HG03354 (cell line): ENCODE results near the gene PUS7.
"Not testable (repeated sequence)": the region's sequence is repeated elsewhere in the genome, so short reads cannot be mapped to it uniquely, and the experiment has no call there.

Source experiments
- ATAC-seq: cut with Tn5 transposase; IDR thresholded peaks from one replicate; pipeline ENCODE4 v1.9.1; 2021; ENCODE audit warnings: mild to moderate bottlenecking; ENCODE audit not compliant: unreplicated experiment, poor library complexity, severe bottlenecking

Gene PUS7

DNA sequence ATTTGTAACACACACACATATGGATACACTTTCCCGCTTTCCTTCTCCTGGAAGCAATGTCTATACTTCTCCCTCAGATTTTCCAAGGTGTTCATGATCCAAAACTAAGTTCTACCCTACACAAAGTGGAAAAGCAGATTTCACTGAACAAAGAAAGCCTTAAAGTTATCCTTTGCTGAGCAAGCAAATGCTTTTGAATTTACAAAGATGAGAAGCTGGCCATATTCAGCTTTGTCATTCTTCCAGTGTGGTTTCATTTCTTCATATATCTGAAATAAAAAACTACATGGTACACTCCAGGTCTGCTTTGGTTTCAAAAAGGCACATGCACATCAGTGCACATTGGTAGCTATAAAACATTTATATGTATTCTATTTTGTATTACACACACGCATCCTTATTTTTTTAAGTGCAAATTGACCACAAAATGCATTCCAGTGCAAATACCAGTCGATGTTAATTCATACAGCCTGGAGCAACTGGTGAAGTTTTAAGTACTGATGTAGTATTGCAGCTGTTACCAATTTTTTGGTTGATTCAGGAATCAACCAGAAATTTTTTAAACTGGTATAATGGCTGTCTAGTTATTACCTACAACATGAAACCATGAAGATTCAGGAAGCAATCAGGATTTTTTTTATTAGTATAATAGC, 67.8 kb downstream of the PUS7 start:
- ATAC-seq, result no peak

DNA sequence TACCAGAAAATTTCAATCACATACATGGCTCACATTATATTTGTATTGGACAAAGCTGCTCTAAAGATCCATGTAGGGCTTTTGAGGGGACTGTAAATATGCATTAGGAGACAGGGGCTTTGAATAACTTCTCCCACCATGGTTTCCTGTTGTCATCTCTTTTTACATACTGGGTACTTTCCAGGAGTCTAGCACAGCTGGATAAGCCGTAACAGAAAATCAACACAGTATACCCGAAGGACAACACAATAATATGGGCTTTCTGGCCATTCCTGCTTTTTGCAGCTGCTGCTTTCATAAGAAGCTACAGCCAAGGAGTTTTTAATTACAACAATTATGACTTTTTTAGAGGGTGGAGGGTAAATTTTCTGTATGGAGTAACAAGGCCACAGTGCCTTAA, 70.0 kb downstream of the PUS7 start:
- ATAC-seq, result no peak

DNA sequence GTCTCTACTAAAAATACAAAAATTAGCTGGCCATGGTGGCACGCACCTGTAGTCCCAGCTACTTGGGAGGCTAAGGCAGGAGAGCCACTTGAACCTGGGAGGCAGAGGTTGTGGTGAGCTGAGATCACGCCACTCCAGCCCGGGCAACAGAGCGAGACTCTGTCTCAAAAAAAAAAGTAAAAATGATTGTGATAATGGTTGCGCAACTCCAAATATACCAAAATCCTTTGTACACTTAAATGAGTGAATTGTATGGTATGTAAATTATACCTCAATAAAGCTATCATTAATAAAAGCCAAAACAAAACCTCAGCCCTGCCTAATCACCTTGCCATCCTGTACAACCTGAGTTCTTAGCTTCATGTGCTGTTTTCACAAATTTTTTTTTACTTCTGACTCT, 71.2 kb downstream of the PUS7 start:
- ATAC-seq, result not testable (repeated sequence)

DNA sequence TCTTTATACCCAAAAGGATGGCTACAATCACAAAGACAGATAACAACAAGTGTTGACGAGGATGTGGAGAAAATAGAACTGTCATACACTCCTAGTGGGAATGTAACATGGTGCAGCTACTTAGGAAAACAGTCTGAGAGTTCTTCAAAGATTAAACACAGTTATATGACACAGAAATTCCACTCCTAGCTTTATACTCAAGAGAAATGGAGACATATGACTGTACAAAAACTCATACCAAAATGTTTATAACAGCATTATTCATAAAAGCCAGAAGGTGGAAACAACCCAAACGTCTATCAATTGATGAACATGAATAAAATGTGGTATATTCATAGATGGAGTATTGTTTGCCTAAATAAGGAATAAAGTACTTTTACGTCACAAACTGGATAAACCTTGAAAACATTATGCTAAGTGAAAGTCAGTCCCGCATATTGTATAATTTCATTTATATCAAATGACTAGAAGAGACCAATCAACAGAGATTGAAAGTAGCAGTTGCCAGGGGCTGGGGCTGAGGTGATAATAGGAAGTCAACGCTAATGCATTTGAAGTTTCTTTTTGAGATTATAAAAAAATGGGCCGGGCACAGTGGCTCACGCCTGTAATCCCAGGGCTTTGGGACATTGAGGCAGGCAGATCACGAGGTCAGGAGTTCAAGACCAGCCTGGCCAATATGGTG, 71.8 kb downstream of the PUS7 start:
- no peak for ATAC-seq

DNA sequence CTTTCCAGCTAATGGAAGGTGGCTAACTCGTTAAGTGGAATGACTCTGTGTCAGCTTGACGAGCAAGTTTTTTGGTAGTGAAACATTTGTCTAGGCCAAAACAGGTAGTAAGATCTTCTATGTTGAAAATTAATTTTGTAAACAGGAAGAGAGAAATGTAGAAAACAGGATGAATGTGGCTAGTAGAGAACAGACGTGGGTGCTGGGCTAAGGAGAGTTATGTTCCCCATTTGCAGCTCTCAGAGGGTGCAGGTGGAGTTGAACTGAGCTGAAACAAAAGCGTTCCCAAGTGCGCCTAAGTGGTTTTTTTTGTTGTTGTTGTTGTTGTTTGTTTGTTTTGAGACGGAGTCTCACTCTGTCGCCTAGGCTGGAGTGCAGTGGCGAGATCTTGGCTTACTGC, 73.9 kb downstream of the PUS7 start:
- peak; percentile 85 for ATAC-seq

DNA sequence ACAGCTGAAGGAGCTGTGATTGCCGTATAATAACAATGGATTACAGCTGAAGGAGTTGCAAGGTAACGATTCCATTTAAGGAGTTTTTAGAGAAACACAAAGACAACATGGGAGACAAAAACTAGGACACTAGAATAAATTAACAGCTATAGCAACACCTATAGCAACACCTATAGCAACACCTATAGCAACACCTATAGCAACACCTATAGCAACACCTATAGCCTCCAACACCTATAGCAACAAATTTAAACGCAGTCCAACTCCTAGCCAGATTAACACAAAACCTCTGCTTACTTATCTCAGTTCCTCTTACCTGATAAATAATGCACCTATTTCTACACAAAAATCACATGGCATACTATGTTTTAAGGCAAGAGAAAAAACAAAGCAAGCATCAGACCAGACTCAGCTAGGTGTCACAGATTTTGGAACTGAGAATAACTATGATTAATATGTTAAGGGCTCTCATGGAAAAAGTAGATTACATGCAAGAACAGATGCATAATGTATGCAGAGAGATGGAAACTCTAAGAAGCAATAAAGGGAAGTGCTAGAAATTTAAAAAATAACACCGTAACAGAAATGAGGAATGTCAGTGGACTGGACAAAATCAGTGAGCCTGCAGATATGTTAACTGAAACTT, 77.6 kb downstream of the PUS7 start:
- ATAC-seq, result no peak

DNA sequence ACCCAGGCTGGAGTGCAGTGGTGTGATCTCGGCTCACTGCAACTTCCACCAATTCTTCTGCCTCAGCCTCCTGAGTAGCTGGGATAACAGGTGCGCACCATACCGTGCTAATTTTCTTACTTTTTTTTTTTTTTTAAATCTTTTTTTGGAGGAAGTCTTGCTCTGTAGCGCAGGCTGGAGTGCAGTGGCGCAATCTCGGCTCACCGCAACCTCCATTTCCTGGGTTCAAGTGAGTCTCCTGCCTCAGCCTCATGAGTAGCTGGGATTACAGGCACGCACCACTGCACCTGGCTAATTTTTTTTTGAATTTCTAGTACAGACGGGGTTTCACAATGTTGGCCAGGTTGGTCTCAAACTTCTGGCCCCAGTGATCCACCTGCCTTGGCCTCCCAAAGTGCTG, 79.9 kb downstream of the PUS7 start:
- not testable (repeated sequence) for ATAC-seq

DNA sequence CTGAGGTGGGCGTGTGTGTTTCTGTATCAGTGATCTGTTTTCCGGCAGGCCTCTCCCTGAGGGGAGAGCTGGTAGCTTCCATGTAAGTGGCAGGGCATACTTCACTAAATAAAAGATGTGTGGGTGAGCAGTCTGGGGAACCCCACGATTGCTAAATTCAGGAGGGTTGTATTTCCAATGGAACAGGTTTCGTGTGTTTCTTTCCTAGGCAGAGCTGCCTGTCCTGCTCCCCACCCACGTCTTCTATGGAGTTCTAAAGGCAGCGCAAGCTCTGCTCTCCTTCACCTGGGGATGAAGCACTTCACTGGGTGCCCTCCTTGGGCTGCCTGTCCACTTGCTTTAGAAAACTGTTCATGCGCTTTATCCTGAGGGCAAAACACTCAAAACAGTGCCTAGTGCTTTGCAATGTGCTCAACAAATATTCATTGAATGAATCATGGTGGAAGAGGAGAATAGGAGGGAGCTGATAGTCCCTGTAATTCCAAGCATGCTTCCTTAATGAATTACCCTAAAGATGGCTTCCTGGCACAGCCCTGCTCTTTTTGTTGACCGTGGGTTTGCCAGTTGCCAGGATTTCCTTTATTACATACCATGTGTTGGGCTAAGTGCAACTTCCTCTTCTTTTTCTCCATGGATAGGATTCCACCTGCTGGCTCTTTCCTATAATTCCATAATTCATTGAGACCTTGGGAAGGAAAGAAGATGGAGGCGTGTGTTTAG, 82.7 kb downstream of the PUS7 start:
- ATAC-seq, result no peak

DNA sequence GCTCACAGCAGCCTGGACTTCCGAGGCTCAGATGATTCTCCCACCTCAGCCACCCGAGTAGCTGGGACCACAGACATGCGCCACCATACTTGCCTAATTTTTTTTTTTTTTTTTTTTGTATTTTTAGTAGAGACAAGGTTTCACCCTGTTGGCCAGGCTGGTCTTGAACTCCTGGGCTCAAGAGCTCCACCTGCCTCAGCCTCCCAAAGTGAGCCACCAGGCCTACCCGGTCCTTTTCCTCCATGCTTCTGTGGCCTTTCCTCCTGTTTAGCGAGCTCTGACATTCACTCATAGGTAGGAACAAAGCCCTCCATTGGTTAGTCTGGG, 83.3 kb downstream of the PUS7 start:
- ATAC-seq, result no peak

DNA sequence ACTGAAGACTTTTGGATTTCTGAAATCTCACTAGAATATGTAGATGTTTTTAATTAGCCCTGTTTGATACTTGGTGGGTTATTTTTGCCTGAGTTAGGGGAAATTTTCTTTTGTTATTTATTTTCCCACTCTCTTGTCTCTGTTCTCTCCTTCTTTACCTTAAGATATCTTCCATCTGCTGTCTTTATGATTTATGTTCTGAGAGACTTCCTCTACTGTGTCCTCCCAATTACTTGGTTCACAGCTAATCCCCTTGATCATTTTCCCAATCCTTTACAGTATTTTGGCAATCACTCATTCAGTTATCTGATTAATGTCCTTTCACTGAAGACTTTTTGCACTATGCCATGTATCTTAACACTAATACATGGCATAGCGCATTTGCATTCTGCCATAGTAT, 83.8 kb downstream of the PUS7 start:
- no peak for ATAC-seq

DNA sequence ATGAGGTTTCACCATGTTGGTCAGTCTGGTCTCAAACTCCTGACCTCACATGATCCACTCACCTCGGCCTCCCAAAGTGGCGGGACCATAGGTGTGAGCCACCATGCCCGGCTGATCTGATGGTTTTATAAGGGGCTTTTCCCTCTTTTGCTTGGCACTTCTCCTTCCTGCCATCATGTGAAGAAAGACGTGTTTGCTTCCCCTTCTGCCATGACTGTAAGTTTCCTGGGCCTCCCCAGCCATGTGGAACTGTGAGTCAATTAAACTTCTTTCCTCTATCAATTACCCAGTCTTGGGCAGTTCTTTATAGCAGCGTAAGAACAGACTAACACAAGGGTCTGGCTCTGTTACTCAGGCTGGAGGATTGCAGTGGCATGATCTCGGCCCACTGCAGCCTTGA, 84.7 kb downstream of the PUS7 start:
- not testable (repeated sequence) for ATAC-seq

DNA sequence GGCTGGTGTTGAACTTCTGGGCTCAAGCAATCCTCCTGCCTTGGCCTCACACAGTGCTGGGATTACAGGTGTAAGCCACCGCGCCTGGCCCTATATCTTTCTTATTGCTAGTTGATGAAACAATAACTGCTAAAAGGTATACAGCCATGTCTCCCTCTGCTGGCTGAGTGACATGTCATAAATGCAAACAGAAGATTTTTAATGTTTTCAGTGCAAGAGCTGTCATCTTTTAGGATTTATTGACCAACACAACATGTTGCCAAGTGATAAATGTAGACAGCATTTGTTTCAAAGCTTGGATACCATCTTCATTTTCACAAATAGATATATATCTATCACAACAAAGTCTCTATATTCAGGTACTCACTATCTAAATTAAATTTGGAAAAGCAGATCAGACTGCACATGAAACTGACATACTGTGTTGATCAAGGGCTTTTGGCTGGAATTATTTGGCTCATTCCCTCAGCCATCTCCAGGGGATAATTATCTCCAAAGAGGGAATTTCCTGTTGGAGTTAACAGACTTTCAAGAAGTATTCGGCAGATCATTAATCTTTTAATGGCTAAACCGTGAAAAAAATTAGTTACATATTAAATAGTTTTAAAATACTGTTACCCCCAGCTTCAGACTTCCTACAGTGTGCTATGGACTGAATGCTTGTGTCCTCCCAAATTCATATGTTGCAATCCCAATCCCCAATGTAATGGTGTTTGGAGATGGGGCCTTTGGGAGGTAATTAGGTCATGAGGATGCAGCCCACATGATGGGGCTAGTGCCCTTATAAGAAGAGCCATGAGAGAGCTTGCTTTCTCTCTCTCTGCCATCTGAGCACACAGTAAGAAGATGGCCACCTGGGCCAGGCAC, 92.1 kb downstream of the PUS7 start:
- ATAC-seq, result peak; percentile 75

DNA sequence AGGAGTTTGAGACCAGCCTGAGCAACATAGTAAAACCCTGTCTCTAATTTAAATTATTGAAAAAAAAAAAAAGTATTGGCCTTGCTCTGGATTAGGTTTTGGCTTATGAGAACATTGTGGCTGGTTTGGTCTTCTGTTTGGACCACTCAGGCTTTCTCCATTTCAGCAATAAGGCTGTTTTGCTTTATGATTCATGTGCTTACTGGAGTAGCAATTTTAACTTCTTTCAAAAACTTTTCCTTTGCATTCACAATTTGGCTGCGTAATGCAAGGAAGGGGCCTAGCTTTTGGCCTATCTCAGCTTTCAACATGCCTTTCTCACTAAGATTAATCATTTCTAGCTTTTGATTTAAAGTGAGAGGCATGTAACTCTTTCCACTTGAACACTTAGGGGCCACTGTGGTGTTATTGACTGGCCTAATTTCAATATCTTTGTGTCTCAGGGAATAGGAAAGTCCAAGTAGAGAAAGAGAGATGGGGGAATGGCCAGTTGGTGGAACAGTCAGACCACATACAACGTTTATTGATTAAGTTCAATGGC, 95.4 kb downstream of the PUS7 start:
- no peak for ATAC-seq

DNA sequence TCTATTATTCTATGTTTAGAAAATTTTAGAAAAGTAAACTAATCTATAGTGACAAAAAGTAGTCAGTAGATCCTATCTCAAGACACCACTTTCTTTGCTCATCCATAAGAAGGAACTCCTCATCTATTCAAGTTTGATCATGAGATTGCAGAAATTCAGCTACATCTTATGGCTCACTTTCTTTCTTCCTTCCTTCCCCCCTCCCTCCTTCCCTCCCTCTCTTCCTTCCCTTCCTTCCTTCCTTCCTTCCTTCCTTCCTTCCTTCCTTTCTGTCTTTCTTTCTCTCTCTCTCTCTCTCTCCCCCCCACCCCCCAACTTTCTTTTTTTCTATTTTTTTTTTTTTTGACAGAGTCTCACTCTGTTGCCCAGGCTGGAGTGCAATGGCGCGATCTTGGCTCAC, 98.1 kb downstream of the PUS7 start:
- no peak for ATAC-seq

DNA sequence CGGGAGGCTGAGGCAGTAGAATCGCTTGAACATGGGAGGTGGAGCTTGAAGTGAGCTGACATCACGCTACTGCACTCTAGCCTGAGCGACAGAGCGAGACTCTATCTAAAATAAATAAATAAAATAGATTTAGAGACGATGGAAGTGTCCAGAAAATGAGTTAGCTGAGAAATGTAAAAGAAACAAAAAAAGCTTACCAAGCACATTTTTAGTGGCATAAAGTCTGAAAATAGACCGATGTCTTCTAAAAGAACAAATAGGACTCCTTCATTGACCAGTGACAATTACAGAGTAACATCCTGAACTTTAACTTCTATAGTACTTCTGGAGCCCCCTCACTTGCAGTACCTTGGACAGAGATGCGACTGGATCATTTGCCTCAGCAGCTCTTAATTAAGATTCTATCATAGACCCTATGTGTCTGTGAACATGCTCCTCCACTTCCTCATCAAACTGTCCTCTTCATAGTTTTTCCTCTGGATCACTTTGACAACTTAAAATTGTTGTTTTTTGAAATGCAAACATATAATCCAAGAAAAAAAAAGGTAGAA, 108.1 kb downstream of the PUS7 start:
- ATAC-seq, result no peak

DNA sequence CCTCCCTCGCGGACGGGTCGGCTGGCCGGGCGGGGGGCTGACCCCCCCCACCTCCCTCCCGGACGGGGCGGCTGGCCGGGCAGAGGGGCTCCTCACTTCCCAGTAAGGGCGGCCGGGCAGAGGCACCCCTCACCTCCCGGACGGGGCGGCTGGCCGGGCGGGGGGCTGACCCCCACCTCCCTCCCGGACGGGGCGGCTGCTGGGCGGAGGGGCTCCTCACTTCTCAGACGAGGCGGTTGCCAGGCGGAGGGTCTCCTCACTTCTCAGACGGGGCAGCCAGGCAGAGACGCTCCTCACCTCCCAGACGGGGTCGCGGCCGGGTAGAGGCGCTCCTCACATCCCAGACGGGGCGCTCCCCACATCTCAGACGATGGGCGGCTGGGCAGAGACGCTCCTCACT, 111.3 kb downstream of the PUS7 start:
- not testable (repeated sequence) for ATAC-seq

DNA sequence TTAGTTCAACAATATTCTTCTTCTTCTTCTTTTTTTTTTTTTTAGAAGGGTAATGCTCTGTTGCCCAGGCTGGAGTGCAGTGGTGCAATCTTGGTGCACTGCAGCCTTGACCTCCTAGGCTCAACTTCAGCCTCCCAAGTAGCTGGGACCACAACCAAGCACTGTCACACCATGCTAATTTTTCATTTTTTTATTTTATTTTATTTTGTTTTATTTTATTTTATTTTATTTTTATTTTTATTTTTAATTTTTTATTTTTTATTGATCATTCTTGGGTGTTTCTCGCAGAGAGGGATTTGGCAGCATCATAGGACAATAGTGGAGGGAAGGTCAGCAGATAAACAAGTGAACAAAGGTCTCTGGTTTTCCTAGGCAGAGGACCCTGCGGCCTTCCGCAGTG, 112.3 kb downstream of the PUS7 start:
- not testable (repeated sequence) for ATAC-seq

DNA sequence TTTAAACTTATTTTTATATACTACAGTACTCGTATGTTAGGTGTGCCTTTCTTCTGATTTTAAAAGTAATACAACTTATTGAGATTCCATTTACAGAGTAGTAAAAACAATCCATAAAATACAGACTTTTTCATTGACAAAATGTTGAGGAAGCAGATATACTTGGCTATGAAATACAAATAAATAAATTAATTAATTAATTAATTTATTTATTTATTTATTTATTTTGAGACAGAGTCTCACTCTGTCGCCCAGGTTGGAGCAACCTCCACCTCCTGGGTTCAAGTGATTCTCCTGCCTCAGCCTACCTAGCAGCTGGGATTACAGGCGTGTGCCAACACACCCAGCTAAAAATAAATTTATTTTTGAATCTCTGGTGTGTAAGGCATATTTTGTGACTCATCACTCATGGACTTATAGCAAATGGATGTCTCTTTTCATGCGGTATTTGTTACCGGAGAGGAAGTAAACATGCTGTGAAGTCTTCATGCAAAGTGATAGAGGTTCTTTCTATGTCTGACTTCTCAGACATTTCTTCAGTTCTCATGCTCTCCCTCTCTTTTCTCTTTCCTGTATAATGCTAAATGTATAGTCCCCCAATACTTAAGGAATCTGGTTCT, 113.2 kb downstream of the PUS7 start:
- ATAC-seq, result no peak
